Bronchial epithelial cell (primary cell): Measurements from ENCODE around the gene POLD4. TPM values are rescaled to one million over a fixed set of nuclear protein-coding genes. Genes with fewer than 3 reads are reported as not detected.

Experiments used
- DNase-seq: peaks from one replicate; pipeline ENCODE4 v3.0.0-alpha.2; 2010; ENCODE audit warnings: low read depth
- FAIRE-seq: peaks from 2 replicates; lab custom pipeline; 2011; peaks lifted over from hg19 to GRCh38; lab: Jason Lieb, UNC
- H3K27me3 ChIP-seq: 2 replicates; pipeline ENCODE4 v1.5.1; 2011; ENCODE audit warnings: low read length; ENCODE audit not compliant: control insufficient read depth, insufficient read depth
- H3K36me3 ChIP-seq: 2 replicates; pipeline ENCODE4 v1.5.1; 2011; ENCODE audit warnings: low read length; ENCODE audit not compliant: control insufficient read depth, insufficient read depth
- H3K4me3 ChIP-seq: 2 replicates; pipeline ENCODE4 v1.5.1; 2011; ENCODE audit warnings: mild to moderate bottlenecking, low read depth, low read length, control low read depth
- CTCF ChIP-seq: IDR thresholded peaks from 2 replicates; pipeline ENCODE4 v1.5.1; 2011; ENCODE audit warnings: mild to moderate bottlenecking, moderate library complexity, low read length, control low read depth, inconsistent platforms; ENCODE audit not compliant: insufficient read depth, severe bottlenecking
- total RNA-seq: library from RNA; depleted of rRNA; stranded (reverse); fragments of >200 nt; gene quantifications from 2 replicates; pipeline ENCODE4 v1.2.1, GENCODE V29; 2014

Gene POLD4
- total RNA-seq, 1 donor from 2014 or later = 45.8 TPM

GRCh38 chr11:67351275-67352005, 1.9 kb downstream of the POLD4 start:
- DNase-seq (peak; percentile 87), FAIRE-seq (no peak)
- H3K27me3 ChIP-seq = no peaks in the 10 kb centered on the region
- peak; percentile 98 for TF ChIP-seq CTCF
- H3K36me3 ChIP-seq = peaks cover 5% of the 10 kb centered on the region
- no peak overlapping the region for H3K4me3 ChIP-seq

DNA sequence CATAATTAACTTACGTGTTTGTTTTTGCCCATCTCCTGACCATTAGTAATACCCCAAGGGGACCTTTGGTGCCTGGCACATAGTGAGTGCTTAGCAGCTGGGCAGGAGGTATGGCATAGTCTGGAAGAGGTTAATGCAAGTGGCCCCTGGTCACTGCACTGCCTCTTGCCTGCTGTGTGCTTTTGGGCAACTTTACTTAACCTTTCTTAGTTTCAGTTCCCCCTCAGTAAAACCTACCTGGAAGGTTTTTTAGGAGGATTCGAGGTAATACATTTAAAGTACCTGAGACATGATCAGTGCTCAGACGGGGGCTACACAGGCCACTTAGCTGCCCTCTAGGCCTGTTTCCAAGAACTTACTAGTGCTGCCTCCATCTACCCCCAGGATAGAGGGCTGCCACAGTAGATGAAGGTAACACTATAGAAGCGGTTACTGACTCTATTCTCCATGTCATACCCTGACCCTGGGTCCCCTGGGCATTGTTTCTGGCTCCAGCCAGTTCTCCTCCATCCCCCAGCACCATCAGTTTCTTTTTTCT, 3.3 kb downstream of the POLD4 start:
- FAIRE-seq (no peak), DNase-seq (no peak)
- no peak for TF ChIP-seq CTCF
- H3K27me3 ChIP-seq = no peaks in the 10 kb centered on the region
- H3K36me3 ChIP-seq = peaks cover 5% of the 10 kb centered on the region
- no peak overlapping the region for H3K4me3 ChIP-seq

GRCh38 chr11:67349457-67349856, 3.9 kb downstream of the POLD4 start:
- Histone ChIP-seq H3K4me3 (no peak overlapping the region), H3K27me3 (no peaks in the 10 kb centered on the region), H3K36me3 (peaks cover 5% of the 10 kb centered on the region)
- DNase-seq (no peak), FAIRE-seq (no peak)
- TF ChIP-seq CTCF = no peak

GRCh38 chr11:67349036-67349435, 4.3 kb downstream of the POLD4 start:
- no peak overlapping the region for H3K4me3 ChIP-seq
- H3K27me3 ChIP-seq = no peaks in the 10 kb centered on the region
- DNase-seq (no peak), FAIRE-seq (no peak)
- no peak for TF ChIP-seq CTCF
- H3K36me3 ChIP-seq = peaks cover 5% of the 10 kb centered on the region

DNA sequence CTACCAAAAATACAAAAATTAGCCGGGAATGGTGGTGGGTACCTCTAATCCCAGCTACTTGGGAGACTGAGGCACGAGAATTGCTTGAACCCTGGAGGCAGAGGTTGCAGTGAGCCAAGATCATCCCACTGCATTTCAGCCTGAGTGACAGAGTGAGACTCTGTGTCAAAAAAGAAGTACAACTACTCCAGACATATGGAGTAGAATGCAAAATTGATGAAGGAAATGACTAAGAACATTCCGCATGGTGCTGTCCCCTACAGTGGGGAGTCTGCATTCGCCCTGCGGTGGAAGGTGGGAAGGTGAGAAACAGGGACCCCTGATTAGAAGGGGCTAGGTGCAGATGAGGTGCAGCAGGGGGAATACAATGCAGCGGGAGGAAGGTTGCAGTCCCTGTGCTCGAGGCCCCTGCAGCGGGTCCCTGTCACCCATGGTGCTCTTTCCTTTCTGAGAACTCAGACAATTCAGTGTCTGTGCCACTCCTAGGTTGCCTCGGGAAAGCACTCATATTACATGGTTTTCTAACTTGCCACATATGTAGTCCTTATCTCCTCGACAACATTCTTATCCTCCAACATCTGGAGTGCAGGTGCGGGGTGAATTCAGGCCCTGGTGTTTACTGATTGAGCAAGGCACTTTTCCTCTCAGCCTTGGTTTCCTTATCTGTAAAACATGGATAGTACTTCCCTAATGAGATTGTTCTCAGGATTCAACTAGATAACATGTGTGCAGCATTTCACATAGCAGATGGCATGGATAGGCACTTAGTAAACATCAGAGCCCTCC, 5.2 kb downstream of the POLD4 start:
- H3K4me3 ChIP-seq = no peak overlapping the region
- H3K27me3 ChIP-seq = no peaks in the 10 kb centered on the region
- peaks cover 5% of the 10 kb centered on the region for H3K36me3 ChIP-seq
- no peak for TF ChIP-seq CTCF
- DNase-seq (no peak), FAIRE-seq (no peak)
